G401.6 (cell line): ENCODE results near the gene CCDC167.

Source experiments
- FAIRE-seq: peaks from 2 replicates; lab custom pipeline; 2012; peaks lifted over from hg19 to GRCh38; lab: Jason Lieb, UNC

Gene CCDC167

GRCh38 chr6:37530297-37530696, 30.6 kb upstream of the CCDC167 start:
- no peak for FAIRE-seq

GRCh38 chr6:37528541-37528940, 28.8 kb upstream of the CCDC167 start:
- FAIRE-seq = no peak

- FAIRE-seq = no peak
Measured at GRCh38 chr6:37525460-37526357, 26.0 kb upstream of the CCDC167 start.

GRCh38 chr6:37524970-37525318, 25.3 kb upstream of the CCDC167 start:
- FAIRE-seq = no peak

- FAIRE-seq = no peak
Measured at GRCh38 chr6:37524025-37524969, 24.6 kb upstream of the CCDC167 start.

GRCh38 chr6:37523412-37523811, 23.7 kb upstream of the CCDC167 start:
- no peak for FAIRE-seq

GRCh38 chr6:37522836-37523235, 23.1 kb upstream of the CCDC167 start:
- no peak for FAIRE-seq

GRCh38 chr6:37521674-37522073, 22.0 kb upstream of the CCDC167 start:
- FAIRE-seq = no peak

GRCh38 chr6:37520926-37521325, 21.2 kb upstream of the CCDC167 start:
- no peak for FAIRE-seq

GRCh38 chr6:37519461-37519860, 19.8 kb upstream of the CCDC167 start:
- FAIRE-seq = no peak

- no peak for FAIRE-seq
Measured at GRCh38 chr6:37518116-37518515, 18.4 kb upstream of the CCDC167 start.

- FAIRE-seq = no peak
Measured at GRCh38 chr6:37517411-37517812, 17.7 kb upstream of the CCDC167 start.

- FAIRE-seq = no peak
Measured at GRCh38 chr6:37516920-37517405, 17.3 kb upstream of the CCDC167 start.

- FAIRE-seq = no peak
Measured at GRCh38 chr6:37516076-37516919, 16.6 kb upstream of the CCDC167 start.

GRCh38 chr6:37515712-37516075, 16.0 kb upstream of the CCDC167 start:
- FAIRE-seq = no peak

GRCh38 chr6:37514837-37515236, 15.1 kb upstream of the CCDC167 start:
- FAIRE-seq = no peak

GRCh38 chr6:37514321-37514771, 14.7 kb upstream of the CCDC167 start:
- FAIRE-seq = no peak

GRCh38 chr6:37513576-37513975, 13.9 kb upstream of the CCDC167 start:
- FAIRE-seq = no peak

- no peak for FAIRE-seq
Measured at GRCh38 chr6:37513155-37513554, 13.5 kb upstream of the CCDC167 start.

- FAIRE-seq = no peak
Measured at GRCh38 chr6:37512400-37513011, 12.8 kb upstream of the CCDC167 start.

- no peak for FAIRE-seq
Measured at GRCh38 chr6:37511910-37512399, 12.3 kb upstream of the CCDC167 start.
